Stimulated activated CD4-positive, alpha-beta T cell treated with anti-CD3 and anti-CD28 coated beads, Interleukin-1b, Interleukin-23, amount 100 ng/mL, for 48 hours (primary cell): ENCODE measurements around the gene SOX8.
"Not testable (repeated sequence)": the region's sequence is repeated elsewhere in the genome, so short reads cannot be mapped to it uniquely, and the experiment has no call there.

Experiments
- DNase-seq: peaks from one replicate; pipeline ENCODE4 v3.0.0-alpha.2; 2020

SOX8 gene

GRCh38 chr16:955766-956165 lies 25.8 kb upstream of the SOX8 start:
- not testable (repeated sequence) for DNase-seq

GRCh38 chr16:959232-960040 lies 22.1 kb upstream of the SOX8 start:
- no peak for DNase-seq

- DNase-seq = no peak
Observed at GRCh38 chr16:962366-962765, 19.2 kb upstream of the SOX8 start.

GRCh38 chr16:962901-963814 lies 18.4 kb upstream of the SOX8 start:
- no peak for DNase-seq

DNA sequence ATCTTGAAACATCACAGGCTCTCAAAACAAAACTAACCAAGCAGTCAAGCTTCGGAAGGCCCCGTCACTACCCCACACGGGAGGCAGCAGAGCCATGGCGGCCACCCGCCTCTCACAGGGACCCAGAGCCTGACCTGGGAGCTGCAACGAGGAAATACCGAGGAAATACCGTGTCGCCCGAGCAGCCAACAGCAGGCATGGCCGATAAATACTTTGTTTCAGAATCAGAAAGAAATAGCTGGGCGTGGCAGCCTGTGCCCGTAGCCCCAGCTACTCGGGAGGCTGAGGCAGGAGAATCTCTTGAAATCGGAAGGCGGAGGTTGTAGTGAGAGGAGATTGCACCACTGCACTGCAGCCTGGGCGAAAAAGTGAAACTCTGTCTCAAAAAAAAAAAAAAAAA lies 17.7 kb upstream of the SOX8 start:
- no peak for DNase-seq

- DNase-seq = peak; percentile 77
Observed at GRCh38 chr16:964356-965035, 17.1 kb upstream of the SOX8 start.

GRCh38 chr16:965036-965395 lies 16.6 kb upstream of the SOX8 start:
- no peak for DNase-seq

DNA sequence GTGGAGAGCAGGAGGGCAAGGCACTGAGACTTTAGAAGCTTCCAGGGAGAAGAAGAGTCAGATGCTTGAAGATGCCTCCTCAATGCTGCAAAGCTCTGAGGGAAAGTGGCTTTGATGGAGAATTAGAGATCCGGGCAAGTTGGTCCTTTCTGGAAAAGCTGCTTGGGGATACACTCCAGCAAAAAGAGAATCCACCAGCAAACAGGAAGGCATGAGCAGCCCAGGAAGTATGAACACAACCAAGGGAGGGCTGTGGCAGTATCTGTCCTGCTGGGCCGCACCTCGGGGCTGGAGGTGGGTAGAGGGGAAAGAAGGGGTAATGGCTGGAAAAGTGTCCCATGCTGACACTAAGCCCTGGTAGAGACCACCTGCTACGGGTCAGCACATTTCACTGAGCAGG lies 16.1 kb upstream of the SOX8 start:
- DNase-seq = no peak

DNA sequence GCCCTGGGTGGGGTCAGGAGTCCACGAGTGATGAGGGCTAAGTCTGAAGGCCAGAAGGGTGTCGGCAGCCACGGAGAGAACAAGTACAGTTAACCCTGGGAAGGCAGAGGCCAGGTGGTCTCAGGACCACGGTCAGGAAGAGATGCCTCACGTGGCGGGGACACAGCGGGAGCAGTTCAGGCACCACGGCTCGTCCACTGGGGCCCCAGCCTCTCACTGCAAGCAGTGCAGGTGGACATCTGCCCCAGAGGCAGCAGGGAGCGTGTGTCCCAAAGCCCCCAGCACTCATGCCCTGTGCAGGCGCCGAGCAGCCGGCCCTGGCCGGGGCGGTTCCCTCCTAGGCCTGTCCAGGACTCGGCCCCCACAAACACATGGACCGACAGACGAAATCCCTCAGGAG lies 15.5 kb upstream of the SOX8 start:
- DNase-seq = no peak

GRCh38 chr16:966505-966904 lies 15.1 kb upstream of the SOX8 start:
- DNase-seq = no peak

- no peak for DNase-seq
Observed at GRCh38 chr16:967077-967541, 14.5 kb upstream of the SOX8 start.

DNA sequence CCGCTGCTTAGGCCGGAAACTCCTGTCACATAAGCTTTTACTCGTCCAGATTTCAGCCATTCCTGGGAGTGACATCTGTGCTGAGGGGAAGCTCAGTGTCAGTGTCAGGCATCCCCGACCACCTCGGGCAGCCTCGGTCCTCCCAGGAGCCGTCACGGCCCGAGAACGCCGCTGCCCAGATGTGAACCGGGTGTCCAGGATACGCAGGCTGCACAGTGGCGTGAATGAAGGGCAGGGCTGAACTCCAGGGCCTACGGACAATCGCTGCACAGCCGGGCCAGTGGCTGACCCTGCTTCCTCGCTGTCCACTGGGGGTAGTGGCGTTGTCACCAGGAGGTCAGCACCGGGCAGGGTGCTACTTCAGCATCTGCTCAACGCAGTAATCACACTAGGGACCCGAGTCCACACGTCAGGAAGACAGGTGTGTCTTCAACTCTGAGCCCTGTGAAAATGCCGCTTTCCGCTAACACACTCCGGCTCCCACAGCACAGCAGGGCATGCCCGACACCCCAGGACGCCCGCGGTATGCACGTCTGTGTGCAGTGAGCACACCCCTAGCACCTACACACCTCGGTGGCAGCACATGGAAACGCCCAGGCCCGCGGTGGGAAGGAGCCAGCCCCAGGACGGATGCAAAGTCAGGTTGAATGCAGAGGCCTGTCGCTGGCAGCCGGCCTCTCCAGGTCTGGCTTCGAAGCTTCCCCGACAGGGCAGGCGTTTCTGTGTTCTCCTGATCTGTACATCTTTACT lies 13.8 kb upstream of the SOX8 start:
- DNase-seq = no peak

GRCh38 chr16:968620-969019 lies 12.9 kb upstream of the SOX8 start:
- no peak for DNase-seq

- DNase-seq = no peak
Observed at GRCh38 chr16:969508-970385, 11.8 kb upstream of the SOX8 start.

DNA sequence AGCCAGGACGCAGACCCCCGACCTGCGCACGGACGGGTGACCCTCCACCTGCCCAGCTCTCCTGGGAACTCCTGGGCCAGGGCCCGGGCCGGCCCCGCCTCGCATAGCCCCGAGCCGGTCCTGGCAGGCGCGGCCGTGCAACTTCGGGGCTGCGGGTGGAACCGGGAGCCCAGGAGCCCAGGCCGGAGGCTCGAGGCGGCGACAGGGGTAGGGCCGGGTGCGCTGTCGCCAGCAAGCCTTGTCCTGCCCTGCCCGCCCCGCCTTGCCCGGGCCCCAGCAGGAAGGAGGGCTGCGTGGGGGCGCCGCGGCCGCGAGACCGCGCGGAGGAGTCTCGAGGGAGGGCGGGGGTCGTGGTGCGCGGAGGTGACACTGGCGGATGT lies 11.2 kb upstream of the SOX8 start:
- no peak for DNase-seq

GRCh38 chr16:970766-971581 lies 10.6 kb upstream of the SOX8 start, which contains the start of gene LMF1:
TSS of gene LMF1 (minus strand) at chr16:970984. CDS start at chr16:970980, 4 bp downstream.
- peak; percentile 96 for DNase-seq

DNA sequence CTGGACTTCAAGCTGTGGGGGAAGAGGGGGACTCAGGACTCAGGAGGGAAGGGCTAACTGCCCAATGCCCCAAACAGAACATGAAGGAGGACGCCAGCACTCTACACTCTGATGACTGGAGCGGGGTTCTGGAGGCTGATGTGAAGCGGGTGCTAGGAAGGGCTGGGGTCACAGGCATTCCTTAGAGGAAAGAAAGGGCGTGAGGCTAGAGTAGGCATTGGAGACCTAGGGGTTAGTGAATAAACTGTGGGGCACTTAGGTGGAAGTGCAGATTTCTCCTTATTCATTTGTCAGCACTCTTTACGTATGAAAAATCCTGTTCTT lies 10.0 kb upstream of the SOX8 start:
- no peak for DNase-seq

DNA sequence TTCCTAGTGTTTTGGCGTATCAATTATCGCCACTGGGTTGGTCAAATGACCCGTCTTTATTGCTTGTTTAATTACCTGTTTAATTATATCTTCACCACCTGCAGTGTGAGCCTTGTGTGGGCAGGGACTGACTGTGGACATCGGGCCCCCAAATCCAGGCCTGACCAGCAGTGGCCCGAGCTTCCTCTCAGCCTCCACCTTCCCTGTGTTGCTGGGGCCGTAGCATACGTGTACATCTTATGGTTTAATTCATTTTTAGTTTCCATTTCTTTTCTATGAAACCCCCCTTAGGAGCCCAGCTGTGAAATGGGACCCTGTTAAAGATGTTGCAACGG lies 9.6 kb upstream of the SOX8 start:
- DNase-seq = no peak

DNA sequence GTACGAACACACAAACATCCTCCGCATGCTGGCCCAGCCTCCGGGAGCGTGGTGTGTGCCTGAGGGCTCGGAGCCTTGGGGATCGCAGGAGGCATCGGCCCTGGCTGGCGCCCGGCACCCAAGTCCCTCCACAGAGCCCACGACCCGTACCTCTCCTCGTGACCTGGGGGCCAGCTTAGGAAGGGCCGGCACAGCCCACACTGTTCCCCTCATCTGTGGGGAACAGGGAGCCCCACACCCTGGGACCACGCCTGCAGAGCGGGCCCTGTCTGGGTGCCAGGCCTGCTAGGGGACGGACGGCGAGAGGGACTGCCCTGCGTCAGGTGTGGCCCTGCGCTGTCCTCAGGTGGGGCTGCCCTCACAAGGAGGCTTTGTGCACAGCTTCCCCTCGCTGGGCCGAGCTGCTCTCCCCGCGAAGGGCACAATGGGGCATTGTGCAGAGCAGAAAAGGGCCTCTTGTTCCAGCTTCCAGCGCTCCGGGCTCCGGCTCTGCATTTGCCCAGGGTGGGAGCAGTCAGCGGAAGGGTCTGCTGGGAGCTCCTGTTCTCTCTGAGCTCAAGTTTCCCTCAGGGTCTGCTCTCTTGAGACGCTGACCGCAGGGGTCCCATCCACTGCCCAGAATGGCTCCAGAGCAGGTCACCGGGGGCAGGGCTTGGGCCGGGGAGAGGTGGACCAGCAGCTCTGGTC lies 9.1 kb upstream of the SOX8 start:
- no peak for DNase-seq

GRCh38 chr16:973366-973765 lies 8.2 kb upstream of the SOX8 start:
- no peak for DNase-seq
